ENCODE data around the gene PFKFB2.

GRCh38 chr1:207035877-207036551 is 17.1 kb upstream of the PFKFB2 start:
- TF ChIP-seq CTCF (IDR thresholded peaks at IDR 0.05) (no peak), POLR2AphosphoS5 (IDR thresholded peaks at IDR 0.05) (no peak), POLR2A (IDR thresholded peaks at IDR 0.05) (no peak)
